Measurements from ENCODE around the gene KIAA0319L. TPM values are rescaled to one million over a fixed set of nuclear protein-coding genes. Genes with fewer than 3 reads are reported as not detected.

The KIAA0319L gene
- total RNA-seq, 1 donor from 2014 or later = 58.3 TPM

GRCh38 chr1:35394386-35394785 is 162.8 kb downstream of the KIAA0319L start:
- Histone ChIP-seq H3K9ac (no peak overlapping the region), H3K36me3 (peaks cover 53% of the 10 kb centered on the region), H3K27ac (no peak overlapping the region), H2AFZ (replicated peaks) (no peak overlapping the region), H3K4me1 (peaks cover 8% of the 10 kb centered on the region), H3F3A (ENCODE audit: low read depth) (peaks cover 10% of the 10 kb centered on the region), H3K4me3 (no peak overlapping the region), H3K79me2 (ENCODE audit: low read depth) (peaks cover 3% of the 10 kb centered on the region), H3K4me2 (no peak overlapping the region), H3K9me3 (ENCODE audit: low read depth) (no peaks in the 10 kb centered on the region), H4K20me1 (ENCODE audit: low read depth) (no peaks in the 10 kb centered on the region), H3K27me3 (no peaks in the 10 kb centered on the region)
- no peak for TF ChIP-seq EZH2 (IDR thresholded peaks at IDR 0.05)
- TF ChIP-seq CTCF (IDR thresholded peaks at IDR 0.05) = no peak
- TF ChIP-seq EZH2phosphoT487 (IDR thresholded peaks at IDR 0.05) = no peak
- Mint-ChIP-seq H3K9me3 (no peaks in the 10 kb centered on the region), H3K4me3 (no peak overlapping the region), H3K27ac (no peak overlapping the region), H3K36me3 (peaks cover 38% of the 10 kb centered on the region), H3K4me1 (no peaks in the 10 kb centered on the region), H3K27me3 (ENCODE audit: insufficient read depth, low read depth) (peaks cover 4% of the 10 kb centered on the region)
- DNase-seq (ENCODE audit: low spot score) = no peak

- Histone ChIP-seq H3K27ac (no peak overlapping the region), H3K9ac (no peak overlapping the region), H3K4me3 (no peak overlapping the region), H3K9me3 (ENCODE audit: low read depth) (no peaks in the 10 kb centered on the region), H3K4me2 (no peak overlapping the region), H3K36me3 (peaks cover 37% of the 10 kb centered on the region), H3F3A (ENCODE audit: low read depth) (peaks cover 5% of the 10 kb centered on the region), H3K4me1 (peaks cover 8% of the 10 kb centered on the region), H2AFZ (replicated peaks) (no peak overlapping the region), H3K79me2 (ENCODE audit: low read depth) (peaks cover 3% of the 10 kb centered on the region), H3K27me3 (no peaks in the 10 kb centered on the region), H4K20me1 (ENCODE audit: low read depth) (no peaks in the 10 kb centered on the region)
- peaks cover 38% of the 10 kb centered on the region for H3K36me3 Mint-ChIP-seq
- H3K9me3 Mint-ChIP-seq = no peaks in the 10 kb centered on the region
- no peak overlapping the region for H3K27ac Mint-ChIP-seq
- no peaks in the 10 kb centered on the region for H3K4me1 Mint-ChIP-seq
- no peak for TF ChIP-seq CTCF (IDR thresholded peaks at IDR 0.05)
- TF ChIP-seq EZH2 (IDR thresholded peaks at IDR 0.05) = no peak
- no peak for TF ChIP-seq EZH2phosphoT487 (IDR thresholded peaks at IDR 0.05)
- H3K27me3 Mint-ChIP-seq (ENCODE audit: insufficient read depth, low read depth) = peaks cover 4% of the 10 kb centered on the region
- no peak overlapping the region for H3K4me3 Mint-ChIP-seq
- peak; percentile 7 for DNase-seq (ENCODE audit: low spot score)
These were observed 166.4 kb downstream of the KIAA0319L start for GRCh38 chr1:35390600-35391494.

- Histone ChIP-seq H3K79me2 (ENCODE audit: low read depth) (peaks cover 3% of the 10 kb centered on the region), H3K9me3 (ENCODE audit: low read depth) (no peaks in the 10 kb centered on the region), H3K27me3 (no peaks in the 10 kb centered on the region), H3K9ac (no peak overlapping the region), H3K4me3 (no peak overlapping the region), H3K36me3 (peaks cover 25% of the 10 kb centered on the region), H3K27ac (no peak overlapping the region), H2AFZ (replicated peaks) (no peak overlapping the region), H3K4me2 (no peak overlapping the region), H3K4me1 (peaks cover 8% of the 10 kb centered on the region), H3F3A (ENCODE audit: low read depth) (peaks cover 8% of the 10 kb centered on the region), H4K20me1 (ENCODE audit: low read depth) (no peaks in the 10 kb centered on the region)
- H3K4me3 Mint-ChIP-seq = no peak overlapping the region
- no peak for DNase-seq (ENCODE audit: low spot score)
- H3K27me3 Mint-ChIP-seq (ENCODE audit: insufficient read depth, low read depth) = peaks cover 4% of the 10 kb centered on the region
- H3K27ac Mint-ChIP-seq = no peak overlapping the region
- TF ChIP-seq CTCF (IDR thresholded peaks at IDR 0.05) (no peak), EZH2 (IDR thresholded peaks at IDR 0.05) (no peak), EZH2phosphoT487 (IDR thresholded peaks at IDR 0.05) (no peak)
- H3K4me1 Mint-ChIP-seq = no peaks in the 10 kb centered on the region
- H3K36me3 Mint-ChIP-seq = peaks cover 29% of the 10 kb centered on the region
- no peaks in the 10 kb centered on the region for H3K9me3 Mint-ChIP-seq
These were observed 170.2 kb downstream of the KIAA0319L start for GRCh38 chr1:35386959-35387358.

Measured in neural progenitor cell (in vitro differentiated cells).